ENCODE results near the gene LYRM7. TPM values are rescaled to one million over a fixed set of nuclear protein-coding genes. Genes with fewer than 3 reads are reported as not detected.
"Not testable (repeated sequence)": the region's sequence is repeated elsewhere in the genome, so short reads cannot be mapped to it uniquely, and the experiment has no call there.

Gene LYRM7
- total RNA-seq (5.1 and 6.1 TPM in 2 replicates), polyA plus RNA-seq (9.5 and 12.2 TPM in 2 replicates)

- Histone ChIP-seq H2AFZ (peak within 1 kb of the TSS; percentile 72), H3K4me1 (ENCODE audit: insufficient read depth) (no peaks in the 10 kb centered on the region), H3K27ac (peak within 1 kb of the TSS; percentile 35), H4K20me1 (ENCODE audit: insufficient read depth, poor library complexity, severe bottlenecking) (no peaks in the 10 kb centered on the region), H3K9me2 (replicated peaks; ENCODE audit: insufficient read depth) (no peaks in the 10 kb centered on the region), H3K4me2 (peak within 1 kb of the TSS; percentile 85), H3K9me3 (ENCODE audit: low read depth) (no peaks in the 10 kb centered on the region), H3K4me3 (peak within 1 kb of the TSS; percentile 38), H3K79me2 (peaks cover 10% of the 10 kb centered on the region), H3K27me3 (no peaks in the 10 kb centered on the region), H3K36me3 (replicated peaks; ENCODE audit: insufficient read depth, low read depth) (no peaks in the 10 kb centered on the region)
- peak; percentile 99 for DNase-seq (ENCODE audit: low spot score)
- TF ChIP-seq EZH2 (IDR thresholded peaks at IDR 0.05; ENCODE audit: borderline replicate concordance) (no peak), EZH2phosphoT487 (IDR thresholded peaks at IDR 0.05; ENCODE audit: low read depth, severe bottlenecking, unreplicated experiment) (no peak), CTCF (IDR thresholded peaks at IDR 0.05; ENCODE audit: poor library complexity) (no peak)
- WGBS (ENCODE audit: low lambda C conversion rate, missing lambda C conversion rate) = 1% methylated on average over 37 of the region's 42 CpGs
These were observed at the start of gene LYRM7 for GRCh38 chr5:131170540-131171275. Gene LYRM7, plus strand, starts transcription at chr5:131170944. Its CDS starts 77 bp downstream, at chr5:131171021.

DNA sequence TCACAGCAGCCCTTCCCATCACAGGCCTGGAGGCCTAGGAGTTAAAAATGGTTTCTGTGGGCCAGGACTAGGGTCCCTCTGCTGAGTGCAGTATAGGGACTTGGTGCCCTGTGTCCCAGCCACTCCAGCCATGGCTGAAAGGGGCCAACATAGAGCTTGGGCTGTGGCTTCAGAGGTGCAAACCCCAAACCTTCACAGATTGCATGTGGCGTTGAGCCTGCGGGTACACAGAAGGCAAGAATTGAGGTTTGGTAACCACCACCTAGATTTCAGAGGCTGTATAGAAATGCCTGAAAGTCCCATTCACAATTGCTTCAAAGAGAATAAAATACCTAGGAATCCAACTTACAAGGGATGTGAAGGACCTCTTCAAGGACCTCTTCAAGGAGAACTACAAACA is 43.5 kb upstream of the LYRM7 start:
- not testable (repeated sequence) for H3K27ac ChIP-seq; H3K36me3 ChIP-seq (replicated peaks; ENCODE audit: insufficient read depth, low read depth); H3K4me3 ChIP-seq; H3K4me2 ChIP-seq; H3K4me1 ChIP-seq (ENCODE audit: insufficient read depth); H3K9me2 ChIP-seq (replicated peaks; ENCODE audit: insufficient read depth); H3K79me2 ChIP-seq; H3K27me3 ChIP-seq; H2AFZ ChIP-seq; H3K9me3 ChIP-seq (ENCODE audit: low read depth); DNase-seq (ENCODE audit: low spot score); H4K20me1 ChIP-seq (ENCODE audit: insufficient read depth, poor library complexity, severe bottlenecking)
- WGBS (ENCODE audit: low lambda C conversion rate, missing lambda C conversion rate) = 97% methylated on average over 2 of the region's 2 CpGs

DNA sequence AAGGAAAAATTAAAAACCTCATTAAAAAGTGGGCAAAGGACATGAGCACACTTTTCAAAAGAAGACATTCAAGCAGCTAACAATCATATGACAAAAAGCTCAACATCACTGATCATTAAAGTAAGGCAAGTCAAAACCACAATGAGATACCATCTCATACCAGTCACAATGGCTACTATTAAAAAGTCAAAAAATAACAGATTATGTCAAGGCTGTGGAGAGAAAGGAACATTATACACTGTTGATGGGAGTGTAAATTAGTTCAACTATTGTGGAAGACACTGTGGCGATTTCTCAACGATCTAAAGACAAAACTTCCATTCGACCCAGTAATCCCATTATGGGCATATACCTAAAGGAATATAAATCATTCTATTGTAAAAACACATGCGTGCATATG is 41.4 kb upstream of the LYRM7 start:
- H3K36me3 ChIP-seq (replicated peaks; ENCODE audit: insufficient read depth, low read depth) = no peaks in the 10 kb centered on the region
- WGBS (ENCODE audit: low lambda C conversion rate, missing lambda C conversion rate) = 95% methylated on average over 4 of the region's 4 CpGs
- H3K9me2 ChIP-seq (replicated peaks; ENCODE audit: insufficient read depth) = no peaks in the 10 kb centered on the region
- H4K20me1 ChIP-seq (ENCODE audit: insufficient read depth, poor library complexity, severe bottlenecking) = no peaks in the 10 kb centered on the region
- no peaks in the 10 kb centered on the region for H3K9me3 ChIP-seq (ENCODE audit: low read depth)
- TF ChIP-seq CTCF (IDR thresholded peaks at IDR 0.05; ENCODE audit: poor library complexity) = no peak
- no peak for TF ChIP-seq EZH2phosphoT487 (IDR thresholded peaks at IDR 0.05; ENCODE audit: low read depth, severe bottlenecking, unreplicated experiment)
- TF ChIP-seq EZH2 (IDR thresholded peaks at IDR 0.05; ENCODE audit: borderline replicate concordance) = no peak
- no peak overlapping the region for H3K4me2 ChIP-seq
- H3K79me2 ChIP-seq = no peaks in the 10 kb centered on the region
- H3K4me3 ChIP-seq = no peak overlapping the region
- DNase-seq (ENCODE audit: low spot score) = no peak
- H3K4me1 ChIP-seq (ENCODE audit: insufficient read depth) = no peaks in the 10 kb centered on the region
- H2AFZ ChIP-seq = no peak overlapping the region
- H3K27me3 ChIP-seq = no peaks in the 10 kb centered on the region
- H3K27ac ChIP-seq = no peak overlapping the region

GRCh38 chr5:131133091-131133490 is 37.7 kb upstream of the LYRM7 start:
- not testable (repeated sequence) for H3K4me3 ChIP-seq; H2AFZ ChIP-seq; H3K9me2 ChIP-seq (replicated peaks; ENCODE audit: insufficient read depth); H3K9me3 ChIP-seq (ENCODE audit: low read depth); H4K20me1 ChIP-seq (ENCODE audit: insufficient read depth, poor library complexity, severe bottlenecking); H3K27ac ChIP-seq; H3K4me2 ChIP-seq; H3K36me3 ChIP-seq (replicated peaks; ENCODE audit: insufficient read depth, low read depth); H3K4me1 ChIP-seq (ENCODE audit: insufficient read depth); H3K27me3 ChIP-seq; H3K79me2 ChIP-seq; DNase-seq (ENCODE audit: low spot score)
- WGBS (ENCODE audit: low lambda C conversion rate, missing lambda C conversion rate) = 93% methylated on average over 2 of the region's 2 CpGs

DNA sequence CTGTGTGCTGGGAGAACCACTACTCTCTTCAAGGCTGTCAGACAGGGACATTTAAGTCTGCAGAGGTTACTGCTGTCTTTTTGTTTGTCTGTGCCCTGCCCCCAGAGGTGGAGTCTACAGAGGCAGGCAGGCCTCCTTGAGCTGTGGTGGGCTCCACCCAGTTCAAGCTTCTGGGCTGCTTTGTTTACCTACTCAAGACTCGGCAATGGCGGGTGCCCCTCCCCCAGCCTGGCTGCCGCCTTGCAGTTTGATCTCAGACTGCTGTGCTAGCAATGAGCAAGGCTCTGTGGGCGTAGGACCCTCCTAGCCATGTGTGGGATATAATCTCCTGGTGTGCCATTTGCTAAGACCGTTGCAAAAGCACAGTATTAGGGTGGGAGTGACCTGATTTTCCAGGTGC is 32.3 kb upstream of the LYRM7 start:
- not testable (repeated sequence) for H3K4me2 ChIP-seq; H3K4me1 ChIP-seq (ENCODE audit: insufficient read depth); H3K9me3 ChIP-seq (ENCODE audit: low read depth); H3K9me2 ChIP-seq (replicated peaks; ENCODE audit: insufficient read depth); DNase-seq (ENCODE audit: low spot score); H3K27ac ChIP-seq; H3K36me3 ChIP-seq (replicated peaks; ENCODE audit: insufficient read depth, low read depth); H3K27me3 ChIP-seq; H3K4me3 ChIP-seq; H4K20me1 ChIP-seq (ENCODE audit: insufficient read depth, poor library complexity, severe bottlenecking); H2AFZ ChIP-seq; H3K79me2 ChIP-seq
- 82% methylated on average over 5 of the region's 5 CpGs for WGBS (ENCODE audit: low lambda C conversion rate, missing lambda C conversion rate)
